Urinary bladder (tissue), 4 donors: Measurements from ENCODE around the gene ROBO1. TPM values are rescaled to one million over a fixed set of nuclear protein-coding genes. Genes with fewer than 3 reads are reported as not detected.

Experiments used
- DNase-seq: peaks from one replicate; pipeline ENCODE4 v3.0.0-alpha.2; 2015; ENCODE audit errors: extremely low spot score
- H3K27ac ChIP-seq: one replicate; pipeline ENCODE4 v1.5.1; 2013; ENCODE audit warnings: low read depth, mild to moderate bottlenecking, moderate library complexity
- H3K36me3 ChIP-seq: one replicate; pipeline ENCODE4 v1.6.1; 2013; ENCODE audit warnings: mild to moderate bottlenecking, moderate library complexity; ENCODE audit not compliant: insufficient read depth
- H3K4me1 ChIP-seq: one replicate; pipeline ENCODE4 v1.6.1; 2013; ENCODE audit warnings: mild to moderate bottlenecking, moderate library complexity; ENCODE audit not compliant: insufficient read depth
- H3K4me3 ChIP-seq: one replicate; pipeline ENCODE4 v1.5.1; 2013; ENCODE audit warnings: low read depth, low read length
- WGBS: extraction: QIAGEN DNeasy Blood & Tissue Kit; methylation state at CpG from one replicate; pipeline ENCODE4 v1.1.7; 2013; 5-methylcytosine and 5-hydroxymethylcytosine counted together
- polyA plus RNA-seq: library from polyadenylated mRNA; stranded (reverse); fragments of 200-250 nt; gene quantifications from one replicate; pipeline ENCODE4 v1.2.3, GENCODE V29; 2013
- total RNA-seq: library from RNA; depleted of rRNA; stranded (reverse); fragments of >200 nt; gene quantifications from one replicate; pipeline ENCODE4 v1.2.3, GENCODE V29; 2014
- donor health status: healthy with polysubstance abuse.
- donor health status: healthy.

ROBO1 gene
- total and polyA plus RNA-seq, 2 donors = 14.0 to 67.0 TPM

DNA sequence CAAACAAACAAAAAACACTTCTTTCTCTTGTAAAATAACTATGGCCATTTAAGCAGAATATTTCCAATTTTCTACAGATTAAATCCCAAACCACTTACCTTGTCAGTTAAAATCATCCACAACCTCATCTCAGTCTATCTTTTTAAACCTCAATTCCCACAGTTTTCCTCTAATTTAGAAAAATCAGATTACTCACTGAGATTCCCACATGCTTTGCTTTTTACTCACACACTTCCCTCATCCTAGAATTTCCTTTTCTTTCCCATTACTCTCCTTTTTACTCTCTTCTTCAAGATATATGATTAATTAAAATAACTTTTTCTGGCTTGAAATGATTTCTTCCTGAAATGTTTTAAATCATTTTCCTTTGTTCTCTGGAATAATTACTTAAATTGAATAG is 790.7 kb downstream of the ROBO1 start:
- H3K27ac ChIP-seq = no peak overlapping the region
- no peak for DNase-seq
- H3K36me3 ChIP-seq = no peaks in the 10 kb centered on the region
- no peak overlapping the region for H3K4me3 ChIP-seq
- H3K4me1 ChIP-seq = no peaks in the 10 kb centered on the region

DNA sequence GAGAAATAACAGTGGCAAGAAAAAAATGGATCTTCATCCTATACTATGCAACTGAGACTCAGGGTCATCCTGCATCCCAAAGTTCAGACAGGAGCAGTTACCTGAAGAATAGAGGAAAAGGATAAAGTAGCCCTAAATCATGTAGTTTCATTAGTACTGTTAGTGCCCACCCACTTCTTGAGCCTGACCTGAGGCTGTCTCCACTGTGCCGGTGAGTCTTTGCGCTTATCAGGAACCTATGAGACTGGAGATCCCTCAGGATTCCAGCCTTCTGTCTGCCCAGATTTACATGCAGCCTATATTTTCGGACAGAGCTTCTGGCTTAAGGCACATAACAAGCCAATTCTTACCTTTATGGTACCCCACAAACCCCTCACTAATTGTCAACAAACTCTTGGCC is 791.6 kb downstream of the ROBO1 start:
- no peak for DNase-seq
- Histone ChIP-seq H3K4me1 (no peaks in the 10 kb centered on the region), H3K4me3 (no peak overlapping the region), H3K27ac (no peak overlapping the region), H3K36me3 (no peaks in the 10 kb centered on the region)
- WGBS = 92% methylated on average over 3 of the region's 3 CpGs

DNA sequence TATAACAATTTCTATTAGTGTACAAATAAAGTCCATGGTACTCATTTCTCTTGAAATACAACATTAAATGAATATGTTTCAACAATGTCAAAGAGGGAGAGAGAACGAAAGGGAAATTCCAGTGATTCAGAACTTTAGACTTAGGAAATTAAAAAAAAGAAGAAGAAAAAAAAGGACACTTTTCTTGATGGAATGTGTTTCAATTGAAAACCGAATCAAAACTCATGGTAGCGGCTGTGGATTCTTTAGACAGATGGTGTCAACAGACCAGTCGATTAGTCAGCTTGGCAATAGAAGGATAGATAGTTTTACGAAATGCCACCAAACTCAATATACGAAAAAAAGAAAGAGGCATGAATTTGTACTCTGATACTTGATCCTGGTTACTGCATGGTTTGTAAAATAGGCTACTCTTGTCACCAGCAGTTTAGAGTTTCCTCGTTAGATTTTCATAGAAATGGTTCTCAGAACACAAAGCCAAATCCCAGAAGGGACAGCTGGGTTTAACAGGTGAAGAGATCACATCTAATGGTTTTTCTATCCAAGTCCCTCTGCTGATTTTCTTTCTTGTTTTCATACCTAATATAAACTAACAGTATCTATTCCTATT is 793.5 kb downstream of the ROBO1 start:
- Histone ChIP-seq H3K4me3 (no peak overlapping the region), H3K27ac (no peak overlapping the region), H3K4me1 (no peaks in the 10 kb centered on the region), H3K36me3 (no peaks in the 10 kb centered on the region)
- DNase-seq = no peak
- 88% methylated on average over 7 of the region's 7 CpGs for WGBS

DNA sequence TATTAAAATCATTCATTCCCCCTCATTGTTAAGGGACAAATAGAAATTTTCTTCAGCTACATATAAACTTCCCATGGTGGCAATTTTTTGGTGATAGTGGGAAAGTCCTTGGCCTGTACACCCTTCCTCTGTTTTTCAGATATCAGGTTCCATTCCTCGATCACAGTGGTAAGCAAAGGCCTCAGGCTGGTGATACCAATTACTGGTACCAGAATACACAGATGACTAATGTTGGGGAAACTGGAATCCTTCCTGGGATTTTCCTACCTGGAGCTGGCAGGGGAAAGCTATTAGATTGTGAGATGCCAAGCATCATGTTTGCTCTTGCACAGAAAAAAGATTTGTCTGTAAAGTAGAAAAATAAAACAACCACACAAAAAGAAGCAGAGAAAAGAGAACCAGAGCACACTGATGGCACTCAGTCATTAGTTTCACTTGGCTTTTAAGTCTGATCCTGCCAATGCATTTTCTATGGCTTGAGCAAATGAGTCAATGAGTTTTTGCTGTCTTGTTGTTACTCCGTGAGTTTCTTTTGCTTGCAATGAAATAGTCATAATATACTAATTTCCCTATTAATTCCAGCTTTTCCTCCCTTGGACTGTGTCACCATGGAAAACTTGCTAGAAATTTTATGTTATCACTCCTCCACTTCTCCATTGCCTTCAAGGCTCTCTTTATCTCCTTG is 795.0 kb downstream of the ROBO1 start:
- no peaks in the 10 kb centered on the region for H3K4me1 ChIP-seq
- no peak overlapping the region for H3K27ac ChIP-seq
- DNase-seq = no peak
- WGBS = 98% methylated on average over 2 of the region's 2 CpGs
- no peaks in the 10 kb centered on the region for H3K36me3 ChIP-seq
- H3K4me3 ChIP-seq = no peak overlapping the region

DNA sequence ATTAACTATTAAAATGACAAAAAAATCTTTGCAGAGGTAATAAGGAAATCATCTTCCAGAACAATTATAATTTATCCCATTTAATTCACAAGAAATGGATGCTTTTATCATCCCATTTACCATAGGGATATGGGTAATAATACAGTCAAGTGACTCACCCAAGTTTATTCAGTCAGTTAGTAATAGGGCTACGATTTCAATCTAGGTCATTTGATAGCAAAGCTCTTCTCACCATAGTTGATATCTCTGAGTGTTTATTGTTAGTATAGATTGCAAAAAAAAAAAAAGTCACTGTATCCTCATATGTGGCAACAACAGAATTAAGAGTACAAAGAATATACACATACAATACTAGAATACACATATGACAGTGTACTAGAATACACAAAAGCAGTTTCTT is 797.1 kb downstream of the ROBO1 start:
- Histone ChIP-seq H3K4me3 (no peak overlapping the region), H3K4me1 (no peaks in the 10 kb centered on the region), H3K36me3 (no peaks in the 10 kb centered on the region), H3K27ac (no peak overlapping the region)
- DNase-seq = no peak
- 89% methylated on average over 1 of the region's 1 CpG for WGBS

DNA sequence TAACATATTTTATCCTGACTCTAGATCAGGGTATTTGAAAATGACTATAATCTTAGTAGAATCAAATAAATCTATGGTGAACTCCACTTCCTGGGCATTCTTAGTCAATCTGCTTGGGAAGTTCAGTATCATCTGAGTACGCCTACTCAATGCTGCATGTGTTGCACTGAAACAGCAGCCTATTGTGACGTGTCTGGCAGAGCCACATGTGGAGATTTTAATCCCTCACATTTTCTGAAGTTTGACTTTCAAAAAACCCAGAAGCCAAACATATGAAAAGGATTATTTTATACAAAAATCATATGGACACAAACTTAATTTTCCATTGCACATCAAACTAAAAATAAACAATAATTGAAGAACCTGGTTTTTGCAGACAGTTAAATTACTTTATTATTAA is 798.3 kb downstream of the ROBO1 start:
- Histone ChIP-seq H3K36me3 (no peaks in the 10 kb centered on the region), H3K4me3 (no peak overlapping the region), H3K27ac (no peak overlapping the region), H3K4me1 (no peaks in the 10 kb centered on the region)
- WGBS = 78% methylated on average over 2 of the region's 2 CpGs
- DNase-seq = no peak

DNA sequence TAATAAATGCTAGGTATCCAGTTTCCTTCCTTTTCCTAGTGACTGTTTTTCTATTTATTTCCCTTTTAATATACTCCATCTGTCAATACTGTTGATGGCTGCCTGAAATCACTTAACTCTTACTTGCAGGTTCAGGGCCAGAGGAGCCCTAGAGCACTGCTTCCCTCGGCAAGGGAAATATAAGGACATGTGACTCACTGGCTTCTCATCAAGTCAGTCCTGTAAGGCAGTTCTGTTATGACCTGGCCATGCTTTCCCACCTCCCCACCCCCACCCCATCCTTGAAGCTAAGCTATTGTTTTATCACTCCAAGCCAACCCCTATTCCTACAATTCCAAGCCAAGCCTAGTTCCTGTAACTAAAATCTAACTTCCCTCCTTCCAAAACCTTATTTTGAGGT is 800.7 kb downstream of the ROBO1 start:
- no peak for DNase-seq
- Histone ChIP-seq H3K36me3 (no peaks in the 10 kb centered on the region), H3K27ac (no peak overlapping the region), H3K4me1 (no peaks in the 10 kb centered on the region), H3K4me3 (no peak overlapping the region)
- 89% methylated on average over 1 of the region's 1 CpG for WGBS

DNA sequence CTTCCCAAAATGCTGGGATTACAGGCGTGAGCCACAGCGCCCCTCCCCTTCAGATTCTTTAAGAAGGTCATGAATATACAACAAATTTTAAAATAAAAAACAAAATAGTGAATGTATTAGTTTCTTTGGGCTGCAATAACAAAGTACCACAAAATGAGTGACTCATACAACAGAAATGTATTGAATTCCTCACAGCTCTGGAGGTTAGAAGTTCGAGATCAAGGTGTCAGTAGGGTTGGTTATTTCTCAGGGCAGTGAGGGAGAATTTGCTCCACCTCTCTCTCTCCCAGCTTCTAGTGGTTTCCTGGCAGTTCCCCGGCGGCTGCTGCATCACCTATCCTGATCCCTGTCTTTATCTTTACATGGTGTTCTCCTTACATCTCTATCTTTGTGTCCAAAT is 804.0 kb downstream of the ROBO1 start:
- no peak overlapping the region for H3K27ac ChIP-seq
- peaks cover 3% of the 10 kb centered on the region for H3K36me3 ChIP-seq
- no peak overlapping the region for H3K4me3 ChIP-seq
- 92% methylated on average over 5 of the region's 5 CpGs for WGBS
- no peak for DNase-seq
- no peaks in the 10 kb centered on the region for H3K4me1 ChIP-seq

DNA sequence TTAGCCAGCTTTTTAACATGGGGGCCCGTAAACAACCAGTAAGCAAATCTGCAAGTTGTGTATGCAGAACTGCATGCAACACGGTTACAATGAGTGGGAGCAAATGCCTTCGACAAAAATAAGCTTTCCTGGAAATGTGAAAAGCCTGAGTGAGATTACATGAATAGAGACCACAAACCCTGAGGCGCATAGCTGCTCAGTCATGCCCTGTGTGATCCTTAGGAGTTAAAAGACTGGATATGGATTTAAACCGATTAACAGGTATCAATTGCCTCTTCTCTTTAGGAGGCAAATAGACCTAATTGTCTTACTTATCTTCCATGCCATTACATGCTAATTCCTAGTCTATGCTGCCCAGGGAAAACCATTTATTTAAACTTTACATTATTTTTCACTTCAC is 810.3 kb downstream of the ROBO1 start:
- H3K36me3 ChIP-seq = peaks cover 3% of the 10 kb centered on the region
- no peak for DNase-seq
- H3K4me3 ChIP-seq = no peak overlapping the region
- H3K27ac ChIP-seq = no peak overlapping the region
- H3K4me1 ChIP-seq = no peaks in the 10 kb centered on the region
- WGBS = 79% methylated on average over 5 of the region's 5 CpGs

DNA sequence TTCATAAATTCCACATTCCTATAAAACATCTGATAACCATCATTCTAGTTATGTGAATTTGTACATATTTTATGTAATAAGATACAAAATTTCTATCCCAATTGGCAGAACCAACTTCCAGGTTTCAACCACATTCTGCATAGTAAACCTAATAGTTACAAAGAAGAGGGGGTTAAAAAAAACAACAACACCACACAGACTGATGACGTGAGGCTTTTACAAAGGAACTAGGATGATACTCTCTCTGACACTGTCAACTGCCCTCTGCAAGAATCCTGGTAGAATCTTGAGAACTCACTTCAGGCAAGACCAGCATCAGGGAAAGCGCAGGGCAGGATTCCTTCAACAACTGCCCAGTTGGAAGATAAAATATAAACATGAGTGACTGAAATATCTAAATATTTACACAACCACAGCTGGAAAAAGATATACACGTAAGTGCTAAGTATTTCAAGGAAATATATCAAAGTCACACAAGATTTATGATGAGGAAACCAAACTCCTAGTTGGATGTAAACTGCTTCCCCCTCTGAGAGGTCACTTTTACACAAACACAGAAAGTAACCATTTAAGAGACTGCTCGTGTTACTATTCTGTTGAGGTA is 816.4 kb downstream of the ROBO1 start:
- no peak for DNase-seq
- no peak overlapping the region for H3K4me3 ChIP-seq
- no peaks in the 10 kb centered on the region for H3K4me1 ChIP-seq
- 16% methylated on average over 4 of the region's 4 CpGs for WGBS
- no peak overlapping the region for H3K27ac ChIP-seq
- no peaks in the 10 kb centered on the region for H3K36me3 ChIP-seq

DNA sequence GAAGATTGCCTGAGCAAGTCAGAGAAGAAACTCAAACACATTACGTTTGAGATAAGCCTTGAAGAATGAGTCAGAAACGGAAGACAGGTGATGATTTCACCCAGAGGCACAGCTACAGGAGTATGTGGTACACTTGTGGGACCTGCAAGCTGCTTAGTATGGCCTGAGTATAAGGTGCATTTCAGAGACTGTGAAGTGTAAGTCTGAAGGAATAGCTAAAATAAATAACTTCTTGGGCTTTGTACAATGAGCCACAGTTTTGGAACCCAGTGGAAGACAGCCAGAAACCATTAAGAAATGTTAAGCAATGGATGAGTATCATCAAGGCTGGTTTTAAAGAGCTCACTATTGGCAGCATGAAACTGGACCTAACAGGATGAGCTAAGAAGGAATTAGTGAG is 826.2 kb downstream of the ROBO1 start:
- Histone ChIP-seq H3K36me3 (no peaks in the 10 kb centered on the region), H3K4me3 (no peak overlapping the region), H3K27ac (no peak overlapping the region), H3K4me1 (no peaks in the 10 kb centered on the region)
- DNase-seq = no peak
- 56% methylated on average over 2 of the region's 2 CpGs for WGBS

DNA sequence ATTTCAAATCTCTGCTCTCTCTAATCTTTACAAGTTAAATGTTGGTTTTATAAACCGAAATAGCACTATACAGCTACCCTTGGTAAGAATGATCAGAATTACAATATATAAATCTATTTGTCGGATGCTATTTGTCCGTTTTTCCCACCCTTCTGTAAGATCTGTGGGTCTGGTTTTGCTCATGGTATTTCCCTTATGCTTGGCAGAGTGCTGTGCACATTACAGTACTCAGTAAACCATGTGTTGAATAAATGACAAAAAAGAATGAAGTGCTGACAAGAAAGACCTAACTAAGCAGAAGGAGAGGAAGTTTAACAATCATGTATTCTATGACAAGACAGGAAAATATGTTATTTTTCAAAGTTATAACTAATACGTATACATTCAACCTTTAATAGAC is 827.2 kb downstream of the ROBO1 start:
- Histone ChIP-seq H3K4me3 (no peak overlapping the region), H3K4me1 (no peaks in the 10 kb centered on the region), H3K27ac (no peak overlapping the region), H3K36me3 (no peaks in the 10 kb centered on the region)
- WGBS = 79% methylated on average over 4 of the region's 4 CpGs
- DNase-seq = no peak

DNA sequence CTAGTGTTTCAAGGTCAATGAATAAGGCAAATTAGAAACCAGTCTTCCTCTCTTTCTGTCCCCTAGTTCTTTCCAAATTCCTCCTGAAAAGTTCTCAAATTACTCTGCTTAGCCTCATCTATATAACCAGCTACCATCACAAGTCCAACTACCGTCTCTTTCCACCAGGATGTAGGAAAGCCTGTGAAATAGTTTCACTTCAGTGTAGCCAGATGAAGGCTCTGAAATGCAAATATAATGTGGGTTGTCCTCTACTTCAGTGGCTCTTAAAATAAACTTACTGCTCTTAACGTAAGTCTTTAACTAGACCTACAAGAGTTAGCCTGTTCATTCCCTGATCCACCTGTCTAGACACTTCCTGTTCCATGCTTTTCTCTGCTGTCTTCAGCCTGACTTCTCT is 827.7 kb downstream of the ROBO1 start:
- DNase-seq = no peak
- no peak overlapping the region for H3K4me3 ChIP-seq
- 87% methylated on average over 2 of the region's 2 CpGs for WGBS

DNA sequence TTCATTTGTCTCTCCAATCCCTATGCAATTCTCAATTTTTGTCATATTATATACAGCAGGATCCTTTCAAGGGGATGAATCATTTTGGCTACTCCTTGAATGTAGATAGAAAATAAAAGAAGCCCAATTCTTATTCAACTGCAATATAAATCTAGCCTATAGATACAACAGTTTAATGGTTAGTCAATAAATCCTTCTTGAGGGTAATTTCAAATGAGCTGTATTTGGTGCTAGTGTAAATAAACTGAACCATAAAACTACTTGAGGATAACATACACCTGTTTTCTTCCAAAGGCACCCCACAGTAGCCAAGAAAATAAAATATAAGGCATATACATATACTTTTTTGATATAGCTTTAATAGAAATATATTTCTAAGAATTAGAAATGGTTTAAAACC is 830.3 kb downstream of the ROBO1 start:
- no peak for DNase-seq
- H3K4me1 ChIP-seq = no peaks in the 10 kb centered on the region
- H3K4me3 ChIP-seq = no peak overlapping the region
- no peak overlapping the region for H3K27ac ChIP-seq
- no peaks in the 10 kb centered on the region for H3K36me3 ChIP-seq

More for the DNA sequence above, 827.7 kb downstream of the ROBO1 start:
- Histone ChIP-seq H3K36me3 (no peaks in the 10 kb centered on the region), H3K27ac (no peak overlapping the region), H3K4me1 (no peaks in the 10 kb centered on the region)
